GM19328 (cell line): ENCODE data around the gene FAM98C.
A peak's percentile ranks its signal among the peaks of the same experiment; 100 is the strongest.
"Not testable (repeated sequence)": the region's sequence is repeated elsewhere in the genome, so short reads cannot be mapped to it uniquely, and the experiment has no call there.

Source experiments
- ATAC-seq: cut with Tn5 transposase; IDR thresholded peaks from one replicate; pipeline ENCODE4 v1.9.1; 2021; ENCODE audit warnings: mild to moderate bottlenecking, moderate library complexity; ENCODE audit not compliant: unreplicated experiment

FAM98C gene

DNA sequence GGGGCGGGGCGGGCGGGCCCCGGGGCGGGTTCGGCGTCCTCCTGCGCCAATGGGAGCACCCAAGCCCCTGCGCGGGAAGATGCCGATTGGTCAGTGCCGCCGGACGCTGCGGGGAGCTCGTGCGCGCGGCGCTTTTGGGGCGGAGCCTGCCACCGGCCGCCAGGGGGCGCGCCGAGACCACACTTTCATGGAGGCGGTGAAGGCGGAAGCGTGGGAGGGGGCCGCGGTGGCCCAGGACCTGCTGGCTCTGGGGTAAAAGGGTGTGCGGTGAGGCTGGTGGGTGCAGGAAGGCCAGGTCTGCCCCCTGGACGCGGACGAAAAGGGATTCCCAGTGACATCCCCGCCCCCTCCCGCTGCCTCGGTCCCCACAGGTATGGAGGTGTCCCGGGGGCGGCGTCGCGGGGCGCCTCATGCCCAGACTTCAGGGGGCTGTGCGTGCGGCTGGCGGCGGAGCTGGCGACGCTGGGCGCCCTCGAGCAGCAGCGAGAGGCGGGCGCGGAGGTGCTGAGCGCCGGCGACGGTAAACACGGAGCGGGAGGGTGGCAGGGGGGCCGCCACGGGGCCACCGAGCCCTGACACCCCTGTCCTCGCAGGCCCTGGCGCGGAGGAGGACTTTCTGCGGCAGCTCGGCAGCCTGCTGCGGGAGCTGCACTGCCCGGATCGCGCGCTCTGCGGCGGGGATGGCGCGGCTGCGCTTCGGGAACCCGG lies at the start of gene FAM98C:
Gene FAM98C (plus strand): TSS at position 127 of the 708 bp plus-strand sequence. CDS start 61 bp downstream, at position 188.
- ATAC-seq = peak; percentile 86

DNA sequence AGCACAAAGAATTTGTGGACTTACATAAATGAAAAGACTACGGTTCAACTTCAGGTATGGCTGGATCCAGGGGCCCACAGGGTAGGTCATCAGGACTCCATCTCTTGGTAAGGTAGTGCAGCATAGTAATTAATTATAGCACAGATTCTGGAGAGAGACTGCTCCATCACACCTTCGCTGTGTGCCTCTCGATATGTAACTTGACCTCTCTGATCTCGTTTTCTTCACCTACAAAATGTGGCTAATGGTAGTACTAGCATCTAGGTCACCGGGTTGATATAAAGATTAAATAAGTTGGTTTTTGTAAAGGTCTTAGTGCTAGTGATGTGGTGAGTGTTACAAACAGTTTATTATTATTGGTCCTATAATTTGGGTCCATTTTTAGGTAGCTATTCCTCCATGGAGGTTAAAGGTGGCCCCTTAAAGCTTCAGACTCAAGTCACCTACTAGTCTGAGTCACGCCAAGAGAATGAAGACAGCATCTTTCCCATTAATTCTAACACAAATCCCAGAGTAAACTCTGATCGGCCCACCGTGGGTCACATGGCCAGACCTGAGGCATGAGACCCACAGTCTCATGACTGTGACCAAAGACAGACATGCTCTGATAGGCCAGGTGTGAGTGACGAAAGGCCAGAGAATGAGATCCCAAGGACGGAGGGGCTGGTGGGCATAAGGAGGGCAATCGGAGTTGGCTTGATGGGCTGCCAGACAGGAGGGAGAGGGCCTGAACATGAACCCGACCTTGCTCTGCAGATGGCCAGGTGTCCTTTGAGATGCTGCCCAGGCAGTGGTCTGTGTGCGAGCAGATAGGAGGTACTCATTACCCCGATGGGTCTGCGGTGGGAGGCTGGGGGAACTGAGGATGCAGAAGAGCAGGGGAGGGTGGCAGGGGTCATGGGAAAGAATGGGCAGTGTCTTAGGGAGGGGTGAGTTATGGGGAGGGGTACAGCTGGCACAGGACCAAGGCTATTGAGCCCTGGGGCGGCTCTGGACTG lies 46.9 kb upstream of the FAM98C start:
- no peak for ATAC-seq

DNA sequence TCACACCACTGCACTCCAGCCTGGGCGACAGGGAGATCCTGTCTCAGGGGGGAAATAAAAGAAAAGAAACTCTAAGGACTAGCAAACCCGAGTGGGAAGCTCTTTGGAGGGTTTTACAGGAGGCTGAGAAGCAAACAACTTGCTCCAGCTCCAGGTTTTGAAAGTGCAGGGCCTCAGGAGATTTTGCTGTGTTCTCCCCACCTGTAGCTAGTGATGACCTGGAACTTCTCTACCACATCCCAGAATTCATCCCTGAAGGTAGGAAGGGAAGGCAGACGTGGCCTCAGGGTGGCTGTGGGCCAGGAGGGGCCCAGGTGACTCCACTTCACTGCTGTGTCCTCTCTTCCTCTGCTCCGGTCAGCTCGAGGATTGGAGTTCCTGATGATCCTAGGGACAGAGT lies 44.8 kb upstream of the FAM98C start:
- ATAC-seq = no peak

DNA sequence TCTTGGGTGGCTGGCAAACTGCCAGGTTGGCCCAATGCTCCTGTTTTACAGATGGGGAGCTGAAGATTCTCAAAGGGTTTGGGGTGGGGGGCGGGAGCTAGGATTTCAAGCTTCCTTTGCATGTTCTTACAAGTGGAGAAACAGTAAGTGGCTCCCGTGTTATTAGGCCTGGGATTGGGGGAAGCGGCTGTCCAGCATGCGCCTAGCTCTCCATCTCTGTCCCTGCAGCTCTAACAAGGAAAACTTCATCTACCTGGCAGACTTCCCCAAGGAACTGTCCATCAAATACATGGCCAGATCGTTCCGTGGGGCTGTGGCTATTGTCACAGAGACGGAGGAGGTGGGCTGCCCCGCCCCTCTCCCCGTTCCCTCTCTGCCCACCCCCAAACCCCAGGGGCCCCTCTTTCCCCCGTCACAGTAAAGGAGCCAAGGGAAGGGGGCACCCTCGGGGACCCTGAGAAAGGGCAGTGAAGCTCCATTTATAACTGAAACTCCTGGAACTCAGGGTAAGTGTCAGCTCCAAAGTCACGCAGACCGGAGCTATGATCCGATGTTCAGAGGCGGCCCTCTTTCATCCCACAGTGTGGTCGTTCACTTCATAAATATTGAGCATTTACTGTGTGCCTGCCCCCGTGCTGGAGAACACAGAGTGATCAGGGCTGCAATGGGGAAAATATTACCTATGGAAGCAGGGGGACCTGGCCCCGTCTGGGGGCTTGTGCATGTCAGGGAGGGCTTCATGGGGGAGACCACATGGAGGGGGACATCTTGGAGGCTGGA lies 43.5 kb upstream of the FAM98C start:
- ATAC-seq = no peak

DNA sequence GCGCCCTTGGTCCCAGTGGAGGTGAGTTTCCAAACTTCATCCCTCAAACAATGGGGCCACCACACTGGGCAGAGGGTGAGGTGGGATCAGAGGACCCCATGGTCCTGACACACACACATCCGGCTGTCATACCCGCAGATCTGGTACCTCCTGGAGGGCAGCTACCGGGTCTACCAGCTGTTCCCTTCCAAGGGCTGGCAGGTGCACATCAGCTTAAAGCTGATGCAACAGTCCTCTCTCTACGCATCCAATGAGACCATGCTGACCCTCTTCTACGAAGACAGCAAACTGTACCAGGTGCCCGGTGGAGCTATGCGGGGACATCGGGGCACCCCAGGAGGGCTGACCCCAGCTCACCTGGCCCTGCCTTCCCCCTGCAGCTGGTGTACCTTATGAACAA lies 42.5 kb upstream of the FAM98C start:
- no peak for ATAC-seq

DNA sequence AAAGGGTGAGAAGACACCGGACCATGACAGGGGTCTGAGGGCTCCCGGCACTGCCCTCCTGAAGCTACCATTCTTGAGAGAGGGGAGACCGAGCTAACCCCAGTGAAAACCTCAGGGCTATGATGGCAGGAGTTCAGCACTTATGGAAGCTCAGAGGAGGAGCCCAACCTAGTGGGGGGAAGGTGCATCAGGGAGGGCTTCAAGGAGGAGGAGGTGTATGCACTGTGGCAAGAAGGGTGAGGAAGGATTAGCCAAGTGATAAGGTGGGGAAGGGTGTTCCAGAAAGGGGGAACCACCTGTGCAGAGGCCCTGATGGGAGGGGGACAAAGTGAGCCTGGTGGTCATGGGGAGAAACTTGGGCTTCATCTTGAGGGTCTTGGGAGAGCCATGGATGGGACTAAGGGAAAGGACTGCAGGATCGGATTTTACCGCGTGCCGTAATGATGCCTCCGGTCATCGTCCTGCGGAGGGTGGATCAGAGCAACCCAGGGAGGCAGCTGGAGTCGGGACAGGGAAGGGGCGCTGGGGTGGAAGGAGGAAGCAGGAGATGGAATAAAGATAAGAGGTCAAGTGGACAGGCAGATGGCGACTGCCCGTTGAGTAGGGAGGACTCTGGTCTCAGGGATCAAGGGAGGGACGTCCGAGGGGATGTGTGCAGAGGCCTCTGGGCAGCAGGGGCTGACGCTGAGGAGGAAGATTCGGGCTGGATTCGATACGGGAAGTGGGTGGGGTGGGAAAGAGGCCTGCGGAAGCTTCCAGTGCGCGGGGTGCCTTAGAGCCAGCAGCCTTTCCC lies 41.9 kb upstream of the FAM98C start:
- ATAC-seq = no peak

DNA sequence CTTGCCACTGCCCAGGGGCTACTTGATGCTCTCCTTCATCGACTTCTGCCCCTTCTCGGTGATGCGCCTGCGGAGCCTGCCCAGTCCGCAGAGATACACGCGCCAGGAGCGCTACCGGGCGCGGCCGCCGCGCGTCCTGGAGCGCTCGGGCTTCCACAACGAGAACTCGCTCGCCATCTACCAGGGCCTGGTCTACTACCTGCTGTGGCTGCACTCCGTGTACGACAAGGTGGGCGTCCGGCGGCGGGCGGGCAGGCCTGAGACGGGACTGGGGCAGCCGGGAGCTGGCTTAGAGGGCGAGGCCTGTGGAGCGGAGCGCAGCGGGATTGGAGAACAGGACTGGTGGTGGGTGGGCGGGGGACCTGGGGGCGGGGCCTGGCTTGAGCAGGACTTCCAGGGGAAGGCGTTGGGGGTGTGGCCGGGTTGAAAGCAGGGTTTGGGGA lies 41.2 kb upstream of the FAM98C start:
- ATAC-seq = no peak

DNA sequence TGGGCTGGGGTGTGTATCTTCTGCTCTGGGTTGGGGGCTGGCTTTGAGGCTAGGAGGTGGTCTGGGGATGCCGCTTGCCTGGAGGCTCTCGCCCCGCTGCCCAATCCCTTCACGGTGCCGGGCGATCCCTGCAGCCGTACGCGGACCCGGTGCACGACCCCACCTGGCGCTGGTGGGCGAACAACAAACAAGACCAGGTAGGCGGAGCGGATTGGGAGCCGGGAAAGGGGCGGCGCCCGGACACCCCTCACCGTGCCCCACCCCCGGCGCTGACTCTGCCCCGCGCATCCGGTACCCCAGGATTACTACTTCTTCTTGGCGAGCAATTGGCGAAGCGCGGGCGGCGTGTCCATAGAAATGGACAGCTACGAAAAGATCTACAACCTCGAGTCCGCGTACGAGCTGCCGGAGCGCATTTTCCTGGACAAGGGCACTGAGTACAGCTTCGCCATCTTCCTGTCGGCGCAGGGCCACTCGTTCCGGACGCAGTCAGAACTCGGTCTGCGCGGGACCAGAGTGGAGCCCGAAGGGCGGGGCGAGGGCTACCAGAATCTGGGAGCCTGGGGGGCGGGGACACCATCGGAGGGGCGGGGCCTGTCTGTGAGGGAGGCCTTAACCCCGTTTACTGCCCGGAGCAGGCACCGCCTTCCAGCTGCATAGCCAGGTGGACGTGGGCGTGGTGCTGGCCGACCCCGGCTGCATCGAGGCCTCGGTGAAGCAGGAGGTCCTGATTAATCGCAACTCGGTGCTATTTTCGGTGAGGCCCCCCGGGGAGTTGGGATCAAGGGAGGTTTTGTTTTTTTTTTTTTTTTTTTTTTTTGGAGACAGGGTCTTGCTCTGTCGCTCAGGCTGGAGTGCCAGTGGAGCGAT lies 40.6 kb upstream of the FAM98C start:
- no peak for ATAC-seq

DNA sequence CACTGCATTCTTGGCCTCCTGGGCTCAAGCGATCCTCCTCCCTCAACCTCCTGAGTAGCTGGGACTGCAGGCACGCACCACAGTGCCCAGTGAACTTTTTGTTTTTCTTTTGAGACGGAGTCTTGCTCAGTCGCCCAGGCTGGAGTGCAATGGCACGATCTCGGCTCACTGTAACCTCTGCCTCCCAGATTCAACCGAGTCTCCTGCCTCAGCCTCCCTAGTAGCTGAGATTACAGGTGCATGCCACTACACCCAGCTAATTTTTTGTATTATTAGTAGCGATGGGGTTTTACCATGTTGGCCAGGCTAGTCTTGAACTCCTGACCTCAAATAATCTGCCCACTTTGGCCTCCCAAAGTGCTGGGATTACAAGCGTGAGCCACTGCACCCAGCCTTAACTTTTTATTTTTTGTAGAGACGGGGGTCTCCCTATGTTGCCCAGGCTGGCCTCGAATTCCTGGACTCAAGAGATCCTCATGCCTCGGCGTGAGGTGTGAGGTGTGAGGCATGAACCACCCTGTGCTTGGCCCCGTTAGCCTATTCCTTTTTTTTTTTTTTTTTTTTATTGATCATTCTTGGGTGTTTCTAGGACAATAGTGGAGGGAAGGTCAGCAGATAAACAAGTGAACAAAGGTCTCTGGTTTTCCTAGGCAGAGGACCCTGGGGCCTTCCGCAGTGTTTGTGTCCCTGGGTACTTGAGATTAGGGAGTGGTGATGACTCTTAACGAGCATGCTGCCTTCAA lies 39.8 kb upstream of the FAM98C start:
- ATAC-seq = not testable (repeated sequence)

DNA sequence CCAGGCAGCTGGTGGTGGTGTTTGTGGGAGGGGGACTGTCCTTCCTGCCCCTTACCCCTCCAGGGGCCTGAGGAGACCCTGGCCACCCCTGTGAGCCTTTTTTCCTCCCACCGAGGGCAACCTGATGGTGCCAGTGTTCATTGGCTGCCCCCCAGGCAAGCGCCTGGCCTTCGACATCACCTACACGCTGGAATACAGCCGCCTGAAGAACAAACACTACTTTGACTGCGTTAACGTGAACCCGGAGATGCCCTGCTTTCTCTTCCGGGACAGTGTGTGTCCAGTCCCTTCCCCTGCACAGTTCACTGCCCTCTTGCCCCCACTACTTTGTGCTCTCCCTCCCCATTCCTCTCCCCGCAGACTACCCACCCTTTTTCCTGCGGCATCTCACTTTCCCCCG lies 35.9 kb upstream of the FAM98C start:
- ATAC-seq = no peak

DNA sequence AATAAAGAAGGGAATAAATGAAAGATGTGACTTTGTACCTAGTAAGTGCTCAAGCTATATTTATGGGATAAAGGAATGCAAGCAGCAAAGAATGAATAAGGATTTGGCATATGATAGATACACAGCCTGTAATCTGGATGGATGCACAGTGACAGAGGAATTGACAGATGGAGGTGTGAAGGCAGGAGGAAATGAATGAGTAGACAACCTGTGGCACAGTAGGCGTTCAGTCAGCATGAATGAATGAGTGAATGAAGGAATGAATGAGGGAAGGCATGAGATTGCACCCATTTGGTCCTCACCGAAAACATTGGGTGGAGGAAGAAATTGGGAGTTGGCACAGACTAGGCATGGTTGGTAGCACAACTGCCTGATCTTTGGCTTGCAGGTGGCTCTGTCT lies 33.3 kb upstream of the FAM98C start:
- no peak for ATAC-seq

DNA sequence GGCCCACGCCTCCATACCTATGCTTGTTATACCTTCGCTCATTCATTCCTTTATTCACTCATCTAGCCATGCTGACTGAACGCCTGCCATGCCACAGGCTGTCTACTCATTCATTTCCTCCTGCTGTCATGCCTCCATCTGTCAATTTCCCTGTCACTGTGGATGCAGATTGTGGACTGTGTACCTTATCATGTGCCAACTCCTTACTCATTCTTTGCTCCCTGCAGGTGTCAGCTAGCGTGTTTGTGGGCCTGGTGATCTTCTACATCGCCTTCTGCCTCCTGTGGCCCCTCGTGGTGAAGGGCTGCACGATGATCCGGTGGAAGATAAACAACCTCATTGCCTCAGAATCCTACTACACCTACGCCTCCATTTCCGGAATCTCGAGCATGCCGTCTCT lies 32.6 kb upstream of the FAM98C start:
- no peak for ATAC-seq

DNA sequence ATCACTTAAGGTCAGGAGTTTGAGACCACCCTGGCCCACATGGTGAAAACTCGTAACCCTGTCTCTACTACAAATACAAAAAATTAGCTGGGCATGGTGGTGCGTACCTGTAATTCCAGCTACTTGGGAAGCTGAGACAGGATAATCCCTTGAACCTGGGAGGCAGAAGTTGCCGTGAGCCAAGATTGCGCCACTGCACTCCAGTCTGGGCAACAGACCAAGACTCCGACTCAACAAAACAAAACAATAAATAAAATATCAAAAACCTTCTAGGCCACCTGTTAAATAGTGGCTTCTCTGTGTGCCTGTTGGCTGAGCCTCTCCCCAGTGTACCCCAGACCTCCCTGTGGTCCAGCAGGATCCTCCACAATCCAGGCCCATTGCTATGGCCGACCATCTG lies 31.8 kb upstream of the FAM98C start:
- ATAC-seq = no peak

DNA sequence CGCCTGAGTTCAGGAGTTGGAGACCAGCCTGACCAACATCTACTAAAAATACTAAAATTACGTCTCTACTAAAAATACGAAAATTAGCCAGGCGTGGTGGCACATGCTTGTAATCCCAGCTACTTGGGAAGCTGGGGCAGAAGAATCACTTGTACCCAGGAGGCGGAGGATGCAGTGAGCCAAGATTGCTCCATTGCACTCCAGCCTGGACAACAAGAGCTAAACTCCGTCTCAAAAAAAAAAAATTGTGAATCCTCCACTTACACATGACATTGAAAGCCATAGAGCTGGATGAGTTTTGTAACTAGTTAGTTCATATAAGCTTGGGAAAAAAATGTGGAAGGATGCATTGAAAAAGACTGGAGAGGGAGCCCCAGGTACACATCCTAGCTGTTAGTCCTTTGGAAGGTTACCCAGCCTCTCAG lies 29.0 kb upstream of the FAM98C start:
- ATAC-seq = no peak

DNA sequence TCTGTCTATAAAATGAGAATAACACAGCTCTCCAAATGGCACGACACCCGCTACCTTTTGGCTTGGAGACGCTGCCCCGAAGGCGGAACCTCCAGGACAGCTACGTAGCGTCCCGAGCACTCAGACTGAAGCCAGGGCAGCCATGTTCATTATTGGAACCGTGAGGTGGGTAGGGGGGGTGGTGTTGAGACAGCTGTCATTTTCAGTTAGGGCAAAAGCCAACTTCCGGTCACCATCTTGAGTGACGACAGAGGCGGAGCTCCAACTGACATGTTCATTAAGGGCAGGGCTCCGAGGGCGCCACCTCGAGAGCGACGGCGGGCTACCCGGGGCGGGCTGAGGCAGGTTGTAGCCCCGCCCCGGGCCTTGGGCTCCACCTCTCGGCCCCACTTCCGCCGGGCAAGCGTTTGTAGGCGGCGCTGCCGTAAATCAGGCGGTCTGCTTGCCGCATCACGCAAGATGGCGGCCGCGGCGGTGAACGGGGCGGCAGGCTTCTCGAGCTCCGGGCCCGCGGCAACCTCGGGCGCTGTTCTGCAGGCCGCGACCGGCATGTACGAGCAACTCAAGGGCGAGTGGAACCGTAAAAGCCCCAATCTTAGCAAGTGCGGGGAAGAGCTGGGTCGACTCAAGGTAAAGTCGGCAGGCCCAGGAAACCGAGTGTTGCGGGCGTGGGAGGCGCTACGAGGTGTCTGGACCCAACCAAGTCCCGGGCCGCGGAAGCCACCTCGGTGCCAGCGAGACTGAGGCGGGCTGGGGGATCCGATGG lies 28.4 kb upstream of the FAM98C start, which contains the start of gene PSMD8:
Gene PSMD8 (plus strand): TSS at position 240 of the 766 bp plus-strand sequence. CDS start 31 bp downstream, at position 271.
- ATAC-seq = peak; percentile 94

DNA sequence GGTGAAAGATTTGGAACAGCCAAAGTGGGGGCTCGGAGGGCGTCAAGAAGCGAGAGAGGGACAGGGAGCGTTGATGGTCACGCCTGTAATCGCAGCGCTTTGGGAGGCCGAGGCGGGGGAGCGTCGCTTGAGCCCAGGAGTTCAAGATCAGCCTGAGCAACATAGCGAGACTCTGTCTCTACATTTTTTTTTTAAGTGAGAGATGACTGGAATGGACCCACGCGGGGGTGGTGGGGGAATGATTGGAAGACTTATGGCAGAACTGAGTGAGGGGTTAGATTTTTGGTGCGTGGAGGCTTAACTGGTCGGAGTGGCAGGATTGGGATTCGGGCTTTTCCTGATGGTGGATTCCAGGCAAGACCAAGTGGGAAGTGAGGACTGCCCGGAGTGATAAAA lies 27.8 kb upstream of the FAM98C start:
- ATAC-seq = no peak

DNA sequence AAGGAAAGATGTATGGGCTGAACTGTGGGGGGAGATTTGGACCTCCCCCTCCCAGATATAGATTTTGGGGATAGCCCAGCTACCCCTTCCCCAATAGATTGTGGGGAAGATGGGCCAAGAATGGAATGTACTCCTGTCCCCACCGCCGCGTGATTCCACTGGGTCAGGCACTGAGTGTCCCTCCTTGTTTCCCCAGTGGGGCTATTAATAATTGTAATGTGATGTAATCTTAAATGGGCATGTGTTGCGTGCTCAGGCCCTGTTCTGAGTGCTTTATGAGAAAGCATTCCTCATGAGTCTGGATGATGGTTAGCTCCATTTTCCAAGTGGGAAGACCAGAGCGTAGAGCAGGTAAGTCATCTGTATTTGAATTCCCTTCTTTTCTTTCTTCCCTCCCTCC lies 27.1 kb upstream of the FAM98C start:
- ATAC-seq = no peak

DNA sequence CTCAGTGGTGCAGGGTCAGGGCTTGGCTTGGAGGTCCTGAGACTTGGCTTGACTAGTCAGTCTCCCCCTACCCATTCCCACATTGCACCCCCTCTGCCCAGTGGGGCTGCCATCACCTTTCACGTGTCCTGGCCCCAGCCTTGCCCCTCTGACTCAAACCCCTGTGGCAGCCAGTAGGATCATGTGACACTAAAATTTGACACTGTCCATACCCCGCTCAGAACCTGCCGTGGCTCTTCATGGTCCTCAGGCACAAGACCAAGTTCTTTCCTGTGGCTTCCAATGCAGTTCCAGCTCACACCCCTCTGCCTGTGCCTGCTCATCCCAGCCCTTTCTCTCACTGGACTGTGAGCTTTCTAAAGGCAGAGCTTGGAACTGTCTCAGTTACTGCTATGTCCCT lies 26.3 kb upstream of the FAM98C start:
- ATAC-seq = no peak
